Stomach smooth muscle (tissue), 2 donors: ENCODE results near the gene DNAH14.
"Not testable (repeated sequence)": the region's sequence is repeated elsewhere in the genome, so short reads cannot be mapped to it uniquely, and the experiment has no call there.

Experiments
- H3K27ac ChIP-seq: one replicate; pipeline ENCODE4 v1.7.0; 2013; ENCODE audit warnings: mild to moderate bottlenecking, low read length, inconsistent platforms
- H3K27me3 ChIP-seq, 2 donors: one replicate each; pipeline ENCODE4 v1.7.0; 2013; ENCODE audit warnings: low read length in 2 of 2; ENCODE audit not compliant: insufficient read depth in 2 of 2, control insufficient read depth in 1 of 2
- H3K36me3 ChIP-seq, 2 donors: one replicate each; pipeline ENCODE4 v1.7.0; 2013; ENCODE audit warnings: low read length in 2 of 2; ENCODE audit not compliant: control insufficient read depth in 2 of 2, insufficient read depth in 2 of 2
- H3K4me1 ChIP-seq: one replicate; pipeline ENCODE4 v1.7.0; 2013; ENCODE audit warnings: low read length; ENCODE audit not compliant: control insufficient read depth, insufficient read depth
- H3K4me3 ChIP-seq, 2 donors: one replicate each; pipeline ENCODE4 v1.7.0; 2013; ENCODE audit warnings: low read length in 2 of 2
- H3K9ac ChIP-seq, 2 donors: one replicate each; pipeline ENCODE4 v1.7.0; 2013; ENCODE audit warnings: low read length in 2 of 2, mild to moderate bottlenecking in 1 of 2
- H3K9me3 ChIP-seq, 2 donors: one replicate each; pipeline ENCODE4 v1.7.0; 2013; ENCODE audit warnings: low read length in 2 of 2; ENCODE audit not compliant: control insufficient read depth in 2 of 2
- donor health status: healthy.
- donor health status: Pancreatic carcinoma.

DNAH14 gene

DNA sequence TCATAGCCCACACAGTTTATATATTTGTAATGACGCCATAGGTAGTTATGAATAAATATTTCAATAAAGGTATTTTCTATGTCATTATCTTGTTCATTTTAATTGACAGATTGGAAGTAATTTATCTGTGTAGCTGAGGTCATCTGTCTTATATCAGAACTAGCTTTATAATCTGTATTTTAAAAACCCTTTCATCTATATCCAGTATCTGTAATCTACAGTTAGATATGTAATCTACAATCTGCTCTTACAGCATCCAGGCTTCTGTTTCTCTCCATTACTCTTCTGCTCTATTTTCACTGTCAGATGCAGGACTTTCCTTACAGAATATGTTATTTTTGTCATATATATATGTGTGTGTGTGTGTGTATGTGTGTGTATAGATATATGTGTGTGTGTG is 360.8 kb downstream of the DNAH14 start:
- no peak overlapping the region for H3K9ac ChIP-seq
- no peak overlapping the region for H3K4me3 ChIP-seq
- no peaks in the 10 kb centered on the region for H3K4me1 ChIP-seq
- H3K27ac ChIP-seq, result no peak overlapping the region
- no peaks in the 10 kb centered on the region for H3K27me3 ChIP-seq
- H3K36me3 ChIP-seq, result no peaks in the 10 kb centered on the region
- no peaks in the 10 kb centered on the region for H3K9me3 ChIP-seq

DNA sequence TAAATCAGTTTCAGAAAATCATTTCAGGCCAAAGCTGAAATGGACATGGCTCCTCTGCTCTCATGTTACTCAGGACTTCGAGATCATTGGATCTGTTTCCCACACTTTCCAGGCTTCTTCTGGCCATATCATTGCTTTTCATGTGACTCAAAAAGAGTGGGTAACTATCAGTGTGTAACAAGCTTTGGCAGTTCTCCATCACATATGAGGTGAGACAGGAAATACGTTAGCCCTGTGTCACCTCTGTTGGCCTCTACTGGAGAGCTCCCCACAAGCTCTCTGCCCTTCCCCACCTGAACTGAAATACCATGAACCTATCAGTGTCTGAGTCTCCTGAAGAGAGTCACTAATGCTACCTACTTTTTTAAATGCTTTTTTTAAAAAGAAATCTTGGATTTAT is 370.1 kb downstream of the DNAH14 start:
- Histone ChIP-seq H3K9ac (no peak overlapping the region), H3K4me3 (no peak overlapping the region), H3K9me3 (no peaks in the 10 kb centered on the region), H3K27ac (no peak overlapping the region), H3K27me3 (no peaks in the 10 kb centered on the region), H3K36me3 (no peaks in the 10 kb centered on the region), H3K4me1 (no peaks in the 10 kb centered on the region)

DNA sequence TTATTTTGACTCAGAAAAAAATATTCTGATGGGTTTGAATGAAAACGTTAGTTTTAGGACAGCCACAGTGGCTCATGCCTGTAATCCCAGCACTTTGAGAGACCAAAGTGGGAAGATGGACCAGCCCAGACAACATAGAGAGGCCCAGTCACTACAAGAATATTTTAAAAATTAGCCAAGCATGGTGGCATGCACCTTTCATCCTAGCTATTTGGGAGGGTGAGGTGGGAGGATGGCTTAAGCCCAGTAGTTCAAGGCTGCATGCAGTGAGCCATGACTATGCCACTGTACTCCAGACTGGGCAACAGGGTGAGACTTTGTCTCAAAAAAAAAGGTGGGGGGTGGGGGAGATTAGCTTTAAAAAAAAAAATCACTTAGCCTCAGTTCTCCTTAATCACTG is 370.9 kb downstream of the DNAH14 start:
- Histone ChIP-seq H3K27me3 (no peaks in the 10 kb centered on the region), H3K4me1 (no peaks in the 10 kb centered on the region), H3K4me3 (no peak overlapping the region), H3K36me3 (no peaks in the 10 kb centered on the region), H3K9me3 (no peaks in the 10 kb centered on the region), H3K9ac (no peak overlapping the region), H3K27ac (no peak overlapping the region)

DNA sequence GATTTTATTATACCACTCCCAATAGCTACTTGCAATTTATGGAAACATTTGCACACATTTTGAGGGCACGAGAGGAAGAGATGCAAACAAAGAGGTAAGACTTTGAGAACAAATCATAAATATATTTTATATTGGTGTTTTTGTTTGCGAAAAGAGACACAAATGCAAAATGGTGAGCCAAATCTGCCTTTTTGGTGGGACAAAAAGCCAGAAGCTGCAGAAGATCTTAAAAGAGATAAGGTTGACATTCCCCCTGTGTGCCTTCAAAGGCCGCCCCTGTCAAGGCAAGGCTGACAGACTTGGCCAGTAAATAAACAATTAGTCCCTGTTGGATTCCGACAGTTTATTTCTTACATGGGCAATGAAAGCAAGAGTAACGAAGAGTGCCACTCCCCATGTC is 375.5 kb downstream of the DNAH14 start:
- no peaks in the 10 kb centered on the region for H3K27me3 ChIP-seq
- no peak overlapping the region for H3K4me3 ChIP-seq
- H3K36me3 ChIP-seq, result no peaks in the 10 kb centered on the region

DNA sequence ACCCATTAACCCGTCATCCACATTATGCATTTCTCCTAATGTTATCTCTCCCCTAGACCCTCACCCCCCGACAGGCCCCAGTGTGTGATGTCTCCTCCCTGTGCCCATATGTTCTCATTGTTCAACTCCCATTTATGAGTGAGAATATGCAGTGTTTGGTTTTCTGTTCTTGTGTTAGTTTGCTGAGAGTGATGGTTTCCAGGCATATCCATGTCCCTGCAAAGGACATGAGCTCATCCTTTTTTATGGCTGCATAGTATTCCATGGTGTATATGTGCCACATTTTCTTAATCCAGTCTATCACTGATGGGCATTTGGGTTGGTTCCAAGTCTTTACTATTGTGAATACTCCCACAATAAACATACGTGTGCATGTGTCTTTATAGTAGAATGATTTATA is 381.1 kb downstream of the DNAH14 start:
- H3K9ac ChIP-seq, H3K27me3 ChIP-seq, H3K27ac ChIP-seq, H3K4me3 ChIP-seq, H3K9me3 ChIP-seq, H3K36me3 ChIP-seq, H3K4me1 ChIP-seq: not testable (repeated sequence)

More for the DNA sequence above, 375.5 kb downstream of the DNAH14 start:
- no peak overlapping the region for H3K9ac ChIP-seq
- H3K4me1 ChIP-seq, result no peaks in the 10 kb centered on the region
- H3K9me3 ChIP-seq, result no peaks in the 10 kb centered on the region
- no peak overlapping the region for H3K27ac ChIP-seq

DNA sequence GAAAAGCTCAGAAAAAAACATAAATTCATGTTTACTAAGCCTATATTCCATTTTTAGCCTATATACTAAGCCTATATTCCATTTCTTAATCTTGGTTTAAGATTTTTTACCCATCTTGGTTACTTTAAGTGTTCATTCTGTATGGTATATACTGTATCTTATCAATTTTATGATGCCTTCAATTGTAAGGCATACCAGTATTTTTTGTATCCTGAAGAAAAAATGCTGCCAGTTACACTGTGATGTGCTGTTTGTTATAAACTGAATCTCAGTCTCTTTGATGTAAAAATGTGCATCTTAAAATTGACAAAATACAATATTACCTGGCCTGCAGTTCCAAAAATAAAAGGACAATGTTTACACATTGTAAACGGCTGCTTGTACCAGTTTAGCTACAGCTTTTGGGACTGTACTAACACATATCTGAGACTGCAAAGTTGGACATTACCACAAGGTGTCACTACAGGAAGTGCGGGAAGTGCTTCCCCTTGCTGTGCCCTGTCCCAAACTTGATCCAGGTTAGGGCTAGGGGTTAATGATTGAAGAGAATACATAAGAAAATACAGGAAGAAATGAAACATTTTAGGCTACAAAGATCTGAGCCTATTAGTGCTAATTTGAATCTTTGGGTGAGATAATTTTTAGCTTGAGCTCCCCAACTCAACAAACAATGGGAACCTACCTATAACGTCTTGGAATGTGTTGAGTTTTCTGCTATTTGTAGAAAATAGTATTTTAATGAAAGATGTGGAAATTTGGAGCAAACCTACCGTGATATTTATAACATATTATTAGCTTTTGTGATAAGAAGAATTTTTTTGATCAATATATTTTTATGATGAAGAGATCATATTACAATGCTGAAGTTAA is 389.5 kb downstream of the DNAH14 start:
- H3K9ac ChIP-seq, result no peak overlapping the region

DNA sequence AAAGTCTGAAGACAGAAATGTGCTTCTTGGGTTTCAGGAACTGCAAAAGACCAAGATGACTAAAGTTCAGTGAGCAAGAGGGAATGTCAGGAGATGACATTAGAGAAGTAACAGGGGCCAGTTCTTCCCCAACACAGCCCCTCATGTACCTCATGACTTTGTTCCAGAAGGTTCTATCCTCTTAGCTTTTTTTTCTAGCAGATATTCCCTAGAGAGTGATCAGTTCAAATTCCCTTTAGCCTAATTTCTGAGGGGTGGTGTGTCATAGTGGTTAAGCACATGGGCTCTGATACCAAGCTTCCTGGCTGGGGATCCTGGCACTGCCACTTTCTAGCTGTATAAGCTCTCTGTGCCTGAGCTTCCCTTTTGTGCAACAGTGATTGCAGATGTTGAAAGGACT is 390.4 kb downstream of the DNAH14 start:
- H3K27me3 ChIP-seq, result no peaks in the 10 kb centered on the region
- no peaks in the 10 kb centered on the region for H3K36me3 ChIP-seq
- H3K4me3 ChIP-seq, result no peak overlapping the region
- H3K9ac ChIP-seq, result no peak overlapping the region
- H3K9me3 ChIP-seq, result no peaks in the 10 kb centered on the region
- no peak overlapping the region for H3K27ac ChIP-seq
- no peaks in the 10 kb centered on the region for H3K4me1 ChIP-seq

More for the DNA sequence above, 389.5 kb downstream of the DNAH14 start:
- no peaks in the 10 kb centered on the region for H3K9me3 ChIP-seq
- no peak overlapping the region for H3K4me3 ChIP-seq
- no peaks in the 10 kb centered on the region for H3K27me3 ChIP-seq
- no peak overlapping the region for H3K27ac ChIP-seq
- no peaks in the 10 kb centered on the region for H3K36me3 ChIP-seq
- no peaks in the 10 kb centered on the region for H3K4me1 ChIP-seq

DNA sequence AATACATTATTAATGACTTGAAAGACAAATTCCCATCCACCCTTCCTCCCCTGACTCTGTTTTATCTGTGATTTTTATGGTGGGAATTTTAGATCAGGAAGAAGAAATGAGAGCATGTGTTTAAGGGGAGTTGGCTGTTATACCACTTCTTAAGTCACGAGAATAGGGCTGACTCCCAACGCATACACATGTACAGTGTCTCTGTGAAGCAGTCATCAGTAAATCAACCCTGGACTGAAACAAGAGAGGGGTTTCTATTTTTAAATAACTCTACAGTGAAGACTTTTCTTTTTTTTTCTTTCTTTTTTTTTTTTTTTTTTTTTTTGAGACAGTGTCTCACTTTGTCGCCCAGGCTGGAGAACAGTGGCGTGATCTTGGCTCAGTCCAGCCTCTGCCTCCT is 392.3 kb downstream of the DNAH14 start:
- Histone ChIP-seq H3K9ac (no peak overlapping the region), H3K4me1 (no peaks in the 10 kb centered on the region), H3K36me3 (no peaks in the 10 kb centered on the region), H3K4me3 (no peak overlapping the region), H3K27me3 (no peaks in the 10 kb centered on the region), H3K27ac (no peak overlapping the region), H3K9me3 (no peaks in the 10 kb centered on the region)

DNA sequence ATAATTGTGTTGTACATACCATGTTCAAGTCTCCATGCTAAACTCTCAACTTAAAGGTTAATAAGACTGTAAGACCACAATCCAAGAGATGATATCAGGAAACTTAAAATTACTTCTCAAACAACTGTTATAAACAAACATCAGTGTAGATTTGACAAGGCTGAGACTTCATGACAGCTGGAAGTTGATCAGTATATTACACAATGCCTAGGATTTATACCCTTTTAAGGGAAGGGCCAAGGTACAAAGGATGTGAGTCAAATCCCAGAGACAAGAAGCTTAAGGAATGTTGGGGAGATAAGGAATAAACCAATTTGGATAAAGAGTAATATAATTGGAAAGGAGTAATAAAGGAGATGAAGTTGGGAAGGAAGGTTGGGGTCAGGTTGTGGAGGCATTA is 399.6 kb downstream of the DNAH14 start:
- no peak overlapping the region for H3K9ac ChIP-seq
- H3K9me3 ChIP-seq, result no peaks in the 10 kb centered on the region
- H3K36me3 ChIP-seq, result no peaks in the 10 kb centered on the region
- no peaks in the 10 kb centered on the region for H3K4me1 ChIP-seq
- no peaks in the 10 kb centered on the region for H3K27me3 ChIP-seq
- H3K27ac ChIP-seq, result no peak overlapping the region
- H3K4me3 ChIP-seq, result no peak overlapping the region

DNA sequence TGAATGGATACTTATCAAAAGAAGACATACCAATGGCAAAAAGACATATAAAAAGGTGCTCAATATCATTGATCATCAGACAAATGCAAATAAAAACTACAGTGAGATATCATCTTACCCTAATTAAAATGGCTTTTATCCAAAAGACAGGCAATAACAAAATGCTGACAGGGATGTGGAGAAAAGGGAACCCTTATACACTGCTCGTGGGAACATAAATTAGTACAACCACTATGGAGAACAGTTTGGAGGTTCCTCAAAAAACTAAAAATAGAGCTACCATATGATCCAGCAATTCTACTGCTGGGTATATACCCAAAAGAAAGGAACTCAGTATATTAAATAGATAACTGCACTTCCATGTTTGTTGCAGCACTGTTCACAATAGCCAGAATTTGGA is 400.5 kb downstream of the DNAH14 start:
- not testable (repeated sequence) for H3K9ac ChIP-seq, H3K9me3 ChIP-seq, H3K36me3 ChIP-seq, H3K27ac ChIP-seq, H3K4me1 ChIP-seq, H3K27me3 ChIP-seq, H3K4me3 ChIP-seq

DNA sequence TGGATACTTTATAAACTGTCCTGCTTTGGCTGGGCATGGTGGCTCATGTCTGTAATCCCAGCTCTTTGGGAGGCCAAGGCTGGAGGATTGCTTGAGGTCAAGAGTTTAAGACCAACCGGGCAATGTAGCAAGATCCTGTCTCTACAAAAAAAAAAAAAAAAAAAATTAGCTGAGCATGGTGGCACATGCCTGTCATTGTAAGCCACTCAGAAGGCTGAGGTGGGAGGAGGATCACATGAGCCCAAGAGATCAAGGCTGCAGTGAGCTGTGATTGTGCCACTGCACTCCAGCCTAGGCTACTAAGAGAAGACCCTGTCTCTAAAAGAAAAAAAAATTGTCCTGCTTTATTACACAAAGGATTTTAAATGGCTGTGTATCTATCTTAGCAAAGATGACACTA is 403.2 kb downstream of the DNAH14 start:
- Histone ChIP-seq H3K36me3 (no peaks in the 10 kb centered on the region), H3K4me1 (no peaks in the 10 kb centered on the region), H3K27ac (no peak overlapping the region), H3K9ac (no peak overlapping the region), H3K4me3 (no peak overlapping the region), H3K9me3 (no peaks in the 10 kb centered on the region), H3K27me3 (no peaks in the 10 kb centered on the region)
